GM23338 (cell line): ENCODE measurements around the gene BICDL1. TPM values are rescaled to one million over a fixed set of nuclear protein-coding genes. Genes with fewer than 3 reads are reported as not detected.
"Not testable (repeated sequence)": the region's sequence is repeated elsewhere in the genome, so short reads cannot be mapped to it uniquely, and the experiment has no call there.

Experiments used
- ATAC-seq: fragments of 200-7000 bp; cut with Tn5 transposase; 3 replicates; pipeline ENCODE4 v1.9.1; 2020
- DNase-seq: peaks from one replicate; pipeline ENCODE4 v3.0.0-alpha.2; 2015; ENCODE audit warnings: low spot score
- H2AFZ ChIP-seq: fragments of 200-600 bp; sonication (generic); 2 replicates; pipeline ENCODE4 v1.8.0; 2016; ENCODE audit warnings: antibody characterized with exemption, mild to moderate bottlenecking, moderate library complexity
- H3F3A ChIP-seq: fragments of 200-600 bp; sonication (generic); replicated peaks from 2 replicates; pipeline ENCODE4 v1.8.0; 2017; ENCODE audit warnings: antibody characterized with exemption, mixed run types, low read depth
- H3K27ac ChIP-seq: fragments of 200-600 bp; sonication (generic); 2 replicates; pipeline ENCODE4 v1.6.1; 2016; ENCODE audit warnings: low read depth
- H3K27me3 ChIP-seq: fragments of 200-600 bp; sonication (generic); 2 replicates; pipeline ENCODE4 v1.8.0; 2016; ENCODE audit warnings: mild to moderate bottlenecking, mixed run types, moderate library complexity; ENCODE audit not compliant: insufficient read depth
- H3K36me3 ChIP-seq: fragments of 200-600 bp; sonication (generic); 2 replicates; pipeline ENCODE4 v1.8.0; 2016; ENCODE audit warnings: mild to moderate bottlenecking; ENCODE audit not compliant: insufficient read depth
- H3K4me1 ChIP-seq: fragments of 200-600 bp; sonication (generic); 2 replicates; pipeline ENCODE4 v1.8.0; 2016; ENCODE audit warnings: mild to moderate bottlenecking, moderate library complexity; ENCODE audit not compliant: insufficient read depth
- H3K4me2 ChIP-seq: fragments of 200-600 bp; sonication (generic); 2 replicates; pipeline ENCODE4 v1.7.1; 2017; ENCODE audit warnings: mixed run types
- H3K4me3 ChIP-seq: fragments of 200-600 bp; sonication (generic); 2 replicates; pipeline ENCODE4 v1.6.1; 2016; ENCODE audit warnings: mixed run types
- H3K79me2 ChIP-seq: fragments of 200-600 bp; sonication (generic); replicated peaks from 2 replicates; pipeline ENCODE4 v1.8.0; 2017; ENCODE audit warnings: mild to moderate bottlenecking; ENCODE audit not compliant: insufficient read depth
- H3K9me2 ChIP-seq: fragments of 200-600 bp; sonication (generic); 2 replicates; pipeline ENCODE4 v1.8.0; 2017; ENCODE audit not compliant: insufficient read depth
- H4K20me1 ChIP-seq: fragments of 200-600 bp; sonication (generic); replicated peaks from 2 replicates; pipeline ENCODE4 v1.8.0; 2017; ENCODE audit warnings: mild to moderate bottlenecking; ENCODE audit not compliant: insufficient read depth
- H3K27ac Mint-ChIP-seq: 2 replicates; pipeline ENCODE4 v1.8.0; 2020; ENCODE audit warnings: inconsistent platforms, mild to moderate bottlenecking, moderate library complexity, mixed read lengths
- H3K27me3 Mint-ChIP-seq: 3 replicates; pipeline ENCODE4 v1.8.0; 2022; ENCODE audit warnings: low read depth, mild to moderate bottlenecking, moderate library complexity, mixed read lengths, inconsistent platforms; ENCODE audit not compliant: insufficient read depth, poor library complexity
- H3K36me3 Mint-ChIP-seq: 3 replicates; pipeline ENCODE4 v1.8.0; 2021; ENCODE audit warnings: low read depth, mild to moderate bottlenecking, inconsistent platforms, moderate library complexity, mixed read lengths
- H3K4me1 Mint-ChIP-seq: 3 replicates; pipeline ENCODE4 v1.8.0; 2020; ENCODE audit warnings: mild to moderate bottlenecking, inconsistent platforms, mixed read lengths
- H3K4me3 Mint-ChIP-seq: 3 replicates; pipeline ENCODE4 v1.8.0; 2021; ENCODE audit warnings: moderate library complexity, mild to moderate bottlenecking, inconsistent platforms, mixed read lengths
- H3K9me3 Mint-ChIP-seq: 3 replicates; pipeline ENCODE4 v1.8.0; 2020; ENCODE audit warnings: moderate library complexity, mild to moderate bottlenecking, inconsistent platforms, mixed read lengths
- CREB1 ChIP-seq: fragments of 250-450 bp; sonication (Bioruptor Pico); IDR thresholded peaks from 2 replicates; pipeline ENCODE4 v1.5.0; 2020; ENCODE audit warnings: low read depth, mild to moderate bottlenecking, moderate library complexity
- EZH2phosphoT487 ChIP-seq: fragments of 200-600 bp; sonication (generic); IDR thresholded peaks from one replicate; pipeline ENCODE4 v1.8.1; 2018; ENCODE audit warnings: antibody characterized with exemption; ENCODE audit not compliant: unreplicated experiment
- NANOG ChIP-seq: IDR thresholded peaks from 2 replicates; pipeline ENCODE4 v1.6.1; 2016; ENCODE audit warnings: antibody characterized with exemption, borderline replicate concordance
- STAT1 ChIP-seq: IDR thresholded peaks from one replicate; pipeline ENCODE4 v1.6.1; 2016; ENCODE audit warnings: antibody characterized with exemption; ENCODE audit not compliant: unreplicated experiment
- polyA plus RNA-seq: library from polyadenylated mRNA; unstranded; fragments of >200 nt; fragmentation: Nextera tagmentation; extraction: Ambion mirVana; gene quantifications from 2 replicates; pipeline ENCODE4 v1.2.1, GENCODE V29; 2016
- total RNA-seq: library from RNA; depleted of rRNA; stranded (reverse); fragments of >200 nt; shearing (Covaris generic); gene quantifications from 2 replicates; pipeline ENCODE4 v1.2.3, GENCODE V29; 2014
- TF ChIP-seq, protein P1 (sequence below): IDR thresholded peaks from one replicate; pipeline ENCODE4 v1.6.1; 2018; ENCODE audit warnings: antibody characterized with exemption; ENCODE audit not compliant: unreplicated experiment
- TF ChIP-seq, protein P2 (sequence below), 2 experiments: fragments of 200-600 bp in 1 of 2; sonication (generic) in 1 of 2; conservative IDR thresholded peaks; 2 replicates each; pipeline versions ENCODE4 v1.5.1 to v1.6.1; 2016 to 2017; ENCODE audit warnings: antibody characterized with exemption in 2 of 2, low read depth in 2 of 2, mild to moderate bottlenecking in 2 of 2, moderate library complexity in 1 of 2

Gene BICDL1
- total and polyA plus RNA-seq, 2 experiments from 2014 or later, result 14.0 to 25.7 TPM

DNA sequence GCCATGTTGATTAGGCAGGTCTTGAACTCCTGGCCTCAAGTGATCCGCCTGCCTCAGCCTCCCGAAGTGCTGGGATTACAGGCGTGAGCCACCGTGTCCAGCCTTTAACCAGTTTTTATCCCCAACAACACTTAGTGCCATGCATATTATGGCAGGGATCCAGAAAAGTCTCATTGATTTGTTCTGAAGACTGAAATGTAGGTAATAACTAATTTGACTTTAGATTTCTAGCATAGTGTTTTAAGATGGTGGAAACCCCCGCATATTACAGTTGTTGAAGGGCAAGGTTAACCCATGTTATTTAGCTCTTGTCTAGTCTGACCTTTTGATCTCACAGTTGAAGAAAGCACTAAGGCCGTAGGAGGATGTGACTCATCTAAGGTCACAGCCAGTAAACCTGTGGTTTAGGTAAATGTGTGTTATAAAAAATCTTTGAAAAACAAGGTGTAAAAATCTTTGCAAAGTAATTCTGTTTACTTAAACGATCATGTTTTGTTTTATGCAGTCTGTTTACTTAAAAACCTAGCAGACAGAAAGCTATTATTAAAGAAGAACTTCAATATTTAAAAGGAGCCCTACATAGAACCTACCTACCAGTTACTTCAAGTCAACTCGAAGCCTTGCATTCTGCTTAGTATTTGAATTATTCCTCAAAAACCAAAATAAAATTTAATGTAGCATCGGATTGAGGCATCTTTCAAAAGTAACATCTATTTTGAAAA lies 24.8 kb downstream of the BICDL1 start (continued):
- TF ChIP-seq, protein P1, sequence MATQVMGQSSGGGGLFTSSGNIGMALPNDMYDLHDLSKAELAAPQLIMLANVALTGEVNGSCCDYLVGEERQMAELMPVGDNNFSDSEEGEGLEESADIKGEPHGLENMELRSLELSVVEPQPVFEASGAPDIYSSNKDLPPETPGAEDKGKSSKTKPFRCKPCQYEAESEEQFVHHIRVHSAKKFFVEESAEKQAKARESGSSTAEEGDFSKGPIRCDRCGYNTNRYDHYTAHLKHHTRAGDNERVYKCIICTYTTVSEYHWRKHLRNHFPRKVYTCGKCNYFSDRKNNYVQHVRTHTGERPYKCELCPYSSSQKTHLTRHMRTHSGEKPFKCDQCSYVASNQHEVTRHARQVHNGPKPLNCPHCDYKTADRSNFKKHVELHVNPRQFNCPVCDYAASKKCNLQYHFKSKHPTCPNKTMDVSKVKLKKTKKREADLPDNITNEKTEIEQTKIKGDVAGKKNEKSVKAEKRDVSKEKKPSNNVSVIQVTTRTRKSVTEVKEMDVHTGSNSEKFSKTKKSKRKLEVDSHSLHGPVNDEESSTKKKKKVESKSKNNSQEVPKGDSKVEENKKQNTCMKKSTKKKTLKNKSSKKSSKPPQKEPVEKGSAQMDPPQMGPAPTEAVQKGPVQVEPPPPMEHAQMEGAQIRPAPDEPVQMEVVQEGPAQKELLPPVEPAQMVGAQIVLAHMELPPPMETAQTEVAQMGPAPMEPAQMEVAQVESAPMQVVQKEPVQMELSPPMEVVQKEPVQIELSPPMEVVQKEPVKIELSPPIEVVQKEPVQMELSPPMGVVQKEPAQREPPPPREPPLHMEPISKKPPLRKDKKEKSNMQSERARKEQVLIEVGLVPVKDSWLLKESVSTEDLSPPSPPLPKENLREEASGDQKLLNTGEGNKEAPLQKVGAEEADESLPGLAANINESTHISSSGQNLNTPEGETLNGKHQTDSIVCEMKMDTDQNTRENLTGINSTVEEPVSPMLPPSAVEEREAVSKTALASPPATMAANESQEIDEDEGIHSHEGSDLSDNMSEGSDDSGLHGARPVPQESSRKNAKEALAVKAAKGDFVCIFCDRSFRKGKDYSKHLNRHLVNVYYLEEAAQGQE, result no peak
- TF ChIP-seq, protein P2, sequence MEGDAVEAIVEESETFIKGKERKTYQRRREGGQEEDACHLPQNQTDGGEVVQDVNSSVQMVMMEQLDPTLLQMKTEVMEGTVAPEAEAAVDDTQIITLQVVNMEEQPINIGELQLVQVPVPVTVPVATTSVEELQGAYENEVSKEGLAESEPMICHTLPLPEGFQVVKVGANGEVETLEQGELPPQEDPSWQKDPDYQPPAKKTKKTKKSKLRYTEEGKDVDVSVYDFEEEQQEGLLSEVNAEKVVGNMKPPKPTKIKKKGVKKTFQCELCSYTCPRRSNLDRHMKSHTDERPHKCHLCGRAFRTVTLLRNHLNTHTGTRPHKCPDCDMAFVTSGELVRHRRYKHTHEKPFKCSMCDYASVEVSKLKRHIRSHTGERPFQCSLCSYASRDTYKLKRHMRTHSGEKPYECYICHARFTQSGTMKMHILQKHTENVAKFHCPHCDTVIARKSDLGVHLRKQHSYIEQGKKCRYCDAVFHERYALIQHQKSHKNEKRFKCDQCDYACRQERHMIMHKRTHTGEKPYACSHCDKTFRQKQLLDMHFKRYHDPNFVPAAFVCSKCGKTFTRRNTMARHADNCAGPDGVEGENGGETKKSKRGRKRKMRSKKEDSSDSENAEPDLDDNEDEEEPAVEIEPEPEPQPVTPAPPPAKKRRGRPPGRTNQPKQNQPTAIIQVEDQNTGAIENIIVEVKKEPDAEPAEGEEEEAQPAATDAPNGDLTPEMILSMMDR (conservative IDR thresholded peaks at IDR 0.05; ENCODE audit: low read depth in 2 of 2), result no peak
- TF ChIP-seq CREB1 (CRISPR knock-in tag), result no peak
- TF ChIP-seq EZH2phosphoT487, result no peak

DNA sequence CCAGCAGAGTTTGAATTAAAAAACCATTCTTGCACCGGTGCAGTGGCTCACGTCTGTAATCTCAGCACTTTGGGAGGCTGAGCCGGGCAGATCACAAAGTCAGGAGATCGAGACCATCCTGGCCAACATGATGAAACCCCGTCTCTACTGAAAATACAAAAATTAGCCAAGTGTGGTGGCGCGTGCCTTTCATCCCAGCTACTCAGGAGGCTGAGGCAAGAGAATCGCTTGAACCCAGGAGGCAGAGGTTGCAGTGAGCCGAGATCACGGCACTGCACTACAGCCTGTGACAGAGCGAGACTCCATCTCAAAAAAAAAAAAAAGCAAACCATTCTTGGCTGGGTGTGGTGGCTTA lies 25.3 kb downstream of the BICDL1 start:
- not testable (repeated sequence) for H3K36me3 ChIP-seq, H3F3A ChIP-seq, H3K9me3 Mint-ChIP-seq, H3K9me2 ChIP-seq, ATAC-seq, H3K4me3 ChIP-seq, H3K27ac ChIP-seq, H3K27me3 Mint-ChIP-seq, H2AFZ ChIP-seq, DNase-seq, H3K79me2 ChIP-seq, H3K4me2 ChIP-seq, H4K20me1 ChIP-seq, H3K4me3 Mint-ChIP-seq, H3K27me3 ChIP-seq, H3K4me1 ChIP-seq, H3K36me3 Mint-ChIP-seq, H3K27ac Mint-ChIP-seq
- H3K4me1 Mint-ChIP-seq, result peaks cover 13% of the 10 kb centered on the region

DNA sequence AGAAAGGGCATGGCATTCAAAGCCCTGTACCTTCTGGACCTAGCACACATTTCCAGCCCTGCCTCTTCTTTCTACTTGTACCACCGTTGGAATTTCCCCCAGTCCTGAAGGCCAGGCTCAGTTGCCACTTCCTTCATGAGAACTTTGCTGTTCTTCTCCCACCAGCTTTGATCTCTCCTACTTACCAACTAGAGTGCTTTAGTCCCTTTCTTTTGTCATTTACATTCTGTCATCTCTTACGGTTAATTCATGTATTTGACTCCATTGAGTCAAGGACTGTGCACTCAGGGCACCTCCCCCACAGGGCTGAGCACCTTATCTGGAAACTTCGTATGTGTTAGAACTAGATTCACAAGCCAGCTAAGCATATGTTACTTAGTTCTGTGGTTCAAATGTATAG lies 26.3 kb downstream of the BICDL1 start:
- DNase-seq (no peak), ATAC-seq (no peak)
- H3K4me1 Mint-ChIP-seq, result peaks cover 13% of the 10 kb centered on the region
- no peaks in the 10 kb centered on the region for H3K27me3 Mint-ChIP-seq
- H3K4me3 ChIP-seq, result no peak overlapping the region
- no peak overlapping the region for H3K27ac ChIP-seq
- H3K9me2 ChIP-seq, result no peaks in the 10 kb centered on the region
- H2AFZ ChIP-seq, result no peak overlapping the region
- no peaks in the 10 kb centered on the region for H3K79me2 ChIP-seq
- H3K4me3 Mint-ChIP-seq, result no peak overlapping the region
- H3K4me2 ChIP-seq, result no peak overlapping the region
- H3F3A ChIP-seq, result no peaks in the 10 kb centered on the region
- H3K9me3 Mint-ChIP-seq, result no peaks in the 10 kb centered on the region; the same call in 2 of the 3 replicates
- no peak overlapping the region for H3K27ac Mint-ChIP-seq
- H3K36me3 ChIP-seq, result no peaks in the 10 kb centered on the region
- no peaks in the 10 kb centered on the region for H4K20me1 ChIP-seq
- H3K4me1 ChIP-seq, result no peaks in the 10 kb centered on the region
- no peaks in the 10 kb centered on the region for H3K27me3 ChIP-seq
- peaks cover 9% of the 10 kb centered on the region; the same call in 2 of the 3 replicates for H3K36me3 Mint-ChIP-seq
- TF ChIP-seq, protein P2 (conservative IDR thresholded peaks at IDR 0.05; ENCODE audit: low read depth in 2 of 2), result no peak
- no peak for TF ChIP-seq NANOG
- TF ChIP-seq STAT1, result no peak
